ENCODE measurements around the gene MUC5AC.

GRCh38 chr11:1171985-1172728 is 14.4 kb downstream of the MUC5AC start:
- TF ChIP-seq CTCF (conservative IDR thresholded peaks at IDR 0.05; ENCODE audit: low read length) = no peak
- TF ChIP-seq EZH2phosphoT487 (IDR thresholded peaks at IDR 0.05; ENCODE audit: borderline replicate concordance, low read depth, low read length) = no peak

Data from OCI-LY7 (cell line).